NCI-H82 treated with DMSO at 0.1 percent for 48 hours (cell line): Measurements from ENCODE around the gene ACSM2B.
"Not testable (repeated sequence)": the region's sequence is repeated elsewhere in the genome, so short reads cannot be mapped to it uniquely, and the experiment has no call there.

Experiments used
- DNase-seq: peaks from one replicate; lab custom pipeline; 2025; ENCODE audit not compliant: unreplicated experiment; lab: John Stamatoyannopoulos, UW

The ACSM2B gene, protein sequence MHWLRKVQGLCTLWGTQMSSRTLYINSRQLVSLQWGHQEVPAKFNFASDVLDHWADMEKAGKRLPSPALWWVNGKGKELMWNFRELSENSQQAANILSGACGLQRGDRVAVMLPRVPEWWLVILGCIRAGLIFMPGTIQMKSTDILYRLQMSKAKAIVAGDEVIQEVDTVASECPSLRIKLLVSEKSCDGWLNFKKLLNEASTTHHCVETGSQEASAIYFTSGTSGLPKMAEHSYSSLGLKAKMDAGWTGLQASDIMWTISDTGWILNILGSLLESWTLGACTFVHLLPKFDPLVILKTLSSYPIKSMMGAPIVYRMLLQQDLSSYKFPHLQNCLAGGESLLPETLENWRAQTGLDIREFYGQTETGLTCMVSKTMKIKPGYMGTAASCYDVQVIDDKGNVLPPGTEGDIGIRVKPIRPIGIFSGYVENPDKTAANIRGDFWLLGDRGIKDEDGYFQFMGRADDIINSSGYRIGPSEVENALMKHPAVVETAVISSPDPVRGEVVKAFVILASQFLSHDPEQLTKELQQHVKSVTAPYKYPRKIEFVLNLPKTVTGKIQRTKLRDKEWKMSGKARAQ

DNA sequence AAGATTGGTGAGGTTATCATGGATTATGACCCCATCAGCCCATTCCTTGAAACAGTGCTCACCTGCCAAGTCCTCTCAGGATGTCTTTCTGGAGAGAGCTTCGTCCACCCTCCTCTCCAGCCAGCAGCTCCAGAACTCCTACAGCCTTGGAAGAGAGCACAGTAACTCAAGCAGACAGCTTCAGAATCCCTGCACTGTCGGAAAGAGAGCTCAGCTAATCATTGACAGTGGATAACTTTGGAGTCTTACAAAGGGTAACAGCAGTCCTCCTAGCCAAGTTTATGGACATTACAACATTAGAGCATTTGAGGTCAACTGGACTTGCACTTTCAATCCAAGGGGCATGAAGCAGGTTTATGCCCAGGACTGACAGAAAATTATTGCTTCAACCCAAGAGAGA lies at the start of gene ACSM2B:
Gene ACSM2B, minus strand, starts transcription at position 223 of the 400 bp plus-strand sequence. CDS start 11,522 bp downstream, outside the sequence.
- DNase-seq = not testable (repeated sequence)

DNA sequence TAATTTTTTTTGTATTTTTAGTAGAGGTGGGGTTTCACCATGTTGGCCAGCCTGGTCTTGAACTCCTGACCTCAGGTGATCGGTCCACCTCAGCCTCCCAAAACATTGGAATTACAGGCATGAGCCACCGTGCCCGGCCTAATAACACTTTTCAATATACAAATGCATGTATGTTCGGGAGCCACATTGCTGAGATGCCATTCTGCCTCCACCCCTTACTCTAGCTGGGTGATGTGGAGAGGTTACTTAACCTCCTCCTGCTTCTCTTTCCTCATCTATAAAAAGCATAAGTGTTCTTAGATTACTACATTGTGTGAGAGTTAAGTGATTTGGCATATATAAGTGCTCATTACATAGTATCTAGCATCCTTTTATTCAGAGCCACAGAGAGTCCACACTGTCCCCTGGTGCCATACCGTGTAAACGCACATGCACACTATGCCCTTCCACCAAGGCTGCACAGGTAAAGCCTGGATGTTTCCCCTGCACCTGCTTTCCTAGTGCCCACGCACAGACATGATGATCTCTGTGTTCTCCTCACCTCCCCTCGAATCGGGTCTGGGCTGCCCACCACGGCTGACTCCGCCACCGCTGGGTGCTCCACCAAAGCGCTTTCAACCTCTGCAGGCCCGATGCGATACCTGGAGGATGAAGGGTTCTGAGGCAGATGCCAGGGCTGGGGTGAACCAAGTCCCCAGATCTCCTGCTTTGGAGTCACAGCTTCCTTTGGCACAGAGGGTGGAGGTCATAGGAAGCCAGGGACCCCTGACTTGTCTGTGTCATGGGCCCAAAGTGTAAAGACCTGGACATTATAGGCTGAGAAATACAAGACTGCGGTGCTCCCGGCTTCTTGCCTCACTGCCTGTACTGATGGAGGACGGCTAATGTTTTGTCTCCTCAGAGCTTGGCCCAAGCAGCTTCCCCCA lies 49.0 kb upstream of the ACSM2B start:
- no peak for DNase-seq

DNA sequence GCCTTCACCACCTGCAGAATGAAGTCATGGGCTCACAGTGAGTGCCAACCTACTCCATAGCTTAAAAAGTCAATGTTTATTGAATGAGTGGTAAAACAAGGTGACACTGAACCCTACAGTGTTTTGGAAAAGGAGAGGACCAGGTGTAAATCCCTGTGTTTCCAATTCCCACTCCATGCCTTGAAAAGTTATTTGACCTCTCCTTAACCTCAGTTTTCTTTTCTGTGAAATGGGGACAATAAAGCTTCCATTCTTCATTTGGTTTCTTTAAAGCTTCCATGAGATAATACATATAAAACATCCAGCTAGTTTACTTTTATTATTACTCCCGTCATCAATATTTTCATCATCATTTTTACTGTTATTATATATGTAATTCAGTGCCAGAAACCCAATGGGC lies 48.0 kb upstream of the ACSM2B start:
- no peak for DNase-seq

DNA sequence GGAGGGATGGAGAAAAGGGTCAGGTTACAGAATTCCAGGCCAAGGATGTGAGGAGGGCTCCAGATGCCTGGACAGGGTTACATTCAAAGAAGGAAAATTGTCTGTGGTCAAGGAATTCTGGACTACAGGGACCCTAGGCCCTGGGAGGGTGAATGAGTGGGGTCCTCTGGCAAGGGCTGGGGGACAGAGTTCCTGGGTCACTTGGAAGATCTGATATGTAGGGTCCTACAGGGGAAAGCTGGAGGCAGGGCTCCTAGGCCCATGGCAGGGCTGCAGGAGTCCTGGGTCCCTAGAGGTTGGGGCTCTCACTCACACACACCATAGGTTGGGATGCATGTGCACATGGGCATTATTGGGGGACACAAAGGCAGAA lies 46.3 kb upstream of the ACSM2B start:
- no peak for DNase-seq

DNA sequence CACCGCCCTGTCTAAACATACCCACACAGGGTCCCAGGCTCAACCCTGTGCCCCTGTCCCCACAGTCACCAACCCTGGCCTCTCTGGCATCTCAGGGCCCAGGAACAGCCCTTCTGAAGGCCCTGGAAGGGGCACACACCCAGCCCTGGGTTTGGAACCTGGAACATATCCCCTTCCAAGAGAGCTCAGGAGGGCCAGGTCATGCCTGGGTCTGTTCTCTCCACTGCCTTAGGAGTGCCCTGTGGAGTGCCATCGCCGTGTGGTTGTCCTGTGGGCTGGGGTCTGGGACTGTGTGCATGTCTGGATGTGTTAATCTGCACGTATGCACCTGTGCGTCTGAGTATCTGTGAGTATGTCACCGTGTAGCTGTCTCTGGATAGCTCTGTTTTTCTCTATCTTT lies 45.2 kb upstream of the ACSM2B start:
- DNase-seq = no peak

DNA sequence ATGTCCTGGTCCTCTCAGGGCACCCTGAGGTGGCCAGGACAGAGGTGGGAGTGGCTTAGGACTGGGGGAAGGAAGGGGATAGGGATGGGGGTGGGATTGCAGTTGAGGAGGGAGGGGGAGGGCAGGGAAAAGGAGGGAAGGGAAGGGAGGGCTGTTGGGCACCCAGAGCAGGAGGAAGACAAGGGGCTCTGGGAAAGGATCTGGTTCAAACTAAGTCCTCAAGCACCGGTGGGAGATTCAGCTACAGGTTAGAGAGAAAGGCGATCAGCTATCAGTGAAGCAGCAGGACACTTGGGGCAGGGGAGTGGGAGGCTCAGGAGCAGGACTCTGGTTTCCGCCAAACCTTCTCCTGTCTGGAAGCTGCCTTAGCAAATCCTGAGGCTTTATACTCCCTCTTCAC lies 44.6 kb upstream of the ACSM2B start:
- DNase-seq = no peak

DNA sequence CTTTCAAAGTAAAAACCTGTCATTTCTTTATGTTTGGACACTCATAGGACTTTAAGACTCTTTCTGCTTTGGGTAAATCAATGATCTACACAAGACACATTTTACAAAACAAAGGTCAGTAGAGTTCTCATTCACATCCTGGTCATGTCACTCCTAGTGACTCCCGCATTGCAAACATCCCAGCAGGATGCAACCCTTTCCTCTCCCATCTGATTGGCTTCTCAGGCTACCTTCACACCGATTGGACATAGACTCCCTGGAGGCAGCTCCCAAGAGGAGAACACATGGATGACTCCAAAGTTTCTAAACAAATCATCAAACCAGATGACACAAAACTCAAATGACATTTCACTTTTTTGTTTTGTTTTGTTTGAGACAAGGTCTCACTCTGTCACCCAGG lies 43.8 kb upstream of the ACSM2B start:
- no peak for DNase-seq

DNA sequence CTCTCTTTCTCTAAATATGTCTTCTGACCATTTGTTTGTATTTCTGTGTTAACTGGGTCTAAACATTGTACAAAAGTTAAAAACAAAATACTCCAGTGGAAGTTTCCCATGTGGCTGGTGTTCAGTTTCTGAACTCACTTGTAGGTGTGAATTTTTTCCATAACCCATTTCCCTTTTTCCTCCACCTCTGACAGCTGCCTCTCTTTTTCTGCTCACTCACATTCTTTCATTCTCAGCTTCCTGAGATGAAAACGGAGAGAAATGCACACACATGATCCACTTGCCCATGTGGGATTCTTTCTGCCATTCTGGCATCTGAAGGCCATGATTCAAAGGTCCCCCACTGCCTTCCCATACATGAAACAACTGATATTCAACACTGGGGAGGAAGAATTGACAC lies 41.1 kb upstream of the ACSM2B start:
- no peak for DNase-seq

DNA sequence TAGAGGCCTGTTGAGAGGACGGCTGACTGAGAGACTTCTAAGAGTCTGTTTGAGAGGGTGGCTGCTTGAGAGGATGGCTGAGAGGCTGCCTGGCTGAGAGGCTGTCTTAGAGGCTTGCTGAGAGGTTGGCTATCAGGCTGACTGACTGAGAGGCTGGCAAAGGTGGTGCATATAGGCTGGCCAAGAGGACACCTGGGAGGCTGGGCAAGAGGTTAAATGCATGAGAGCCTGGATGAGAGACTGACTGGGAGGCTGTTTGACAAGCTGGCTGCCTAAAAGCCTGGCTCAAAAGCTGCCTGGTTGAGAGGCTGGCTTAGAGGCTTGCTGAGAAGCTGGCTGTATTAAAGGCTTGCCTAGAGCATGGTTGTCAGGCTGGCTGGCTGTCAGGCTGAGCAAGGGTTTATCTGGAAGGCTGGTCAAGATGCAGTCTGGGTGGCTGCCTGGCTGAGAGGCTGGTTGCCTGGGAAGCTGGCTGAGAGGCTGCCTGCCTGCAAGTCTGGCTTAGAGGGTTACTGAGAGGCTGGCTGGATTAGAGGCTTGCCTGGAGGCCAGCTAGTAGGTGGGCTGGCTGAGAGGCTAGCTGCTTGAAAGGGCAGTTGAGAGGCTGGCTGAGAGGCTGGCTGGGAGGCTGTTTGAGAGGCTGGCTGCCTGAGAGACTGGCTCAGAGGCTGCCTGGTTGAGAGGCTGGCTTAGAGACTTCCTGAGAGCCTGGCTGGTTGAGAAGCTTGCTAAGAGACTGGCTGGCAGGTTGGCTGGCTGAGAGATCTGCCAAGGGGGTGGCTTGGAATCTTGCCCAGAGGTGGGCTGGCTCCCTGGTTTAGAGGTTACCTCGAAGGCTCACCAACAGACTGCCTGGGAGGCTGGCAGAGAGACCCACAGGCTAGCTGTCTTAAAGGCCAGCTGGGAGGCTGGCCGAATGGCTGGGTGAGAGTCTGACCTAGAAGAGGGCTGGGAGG lies 38.3 kb upstream of the ACSM2B start:
- no peak for DNase-seq

DNA sequence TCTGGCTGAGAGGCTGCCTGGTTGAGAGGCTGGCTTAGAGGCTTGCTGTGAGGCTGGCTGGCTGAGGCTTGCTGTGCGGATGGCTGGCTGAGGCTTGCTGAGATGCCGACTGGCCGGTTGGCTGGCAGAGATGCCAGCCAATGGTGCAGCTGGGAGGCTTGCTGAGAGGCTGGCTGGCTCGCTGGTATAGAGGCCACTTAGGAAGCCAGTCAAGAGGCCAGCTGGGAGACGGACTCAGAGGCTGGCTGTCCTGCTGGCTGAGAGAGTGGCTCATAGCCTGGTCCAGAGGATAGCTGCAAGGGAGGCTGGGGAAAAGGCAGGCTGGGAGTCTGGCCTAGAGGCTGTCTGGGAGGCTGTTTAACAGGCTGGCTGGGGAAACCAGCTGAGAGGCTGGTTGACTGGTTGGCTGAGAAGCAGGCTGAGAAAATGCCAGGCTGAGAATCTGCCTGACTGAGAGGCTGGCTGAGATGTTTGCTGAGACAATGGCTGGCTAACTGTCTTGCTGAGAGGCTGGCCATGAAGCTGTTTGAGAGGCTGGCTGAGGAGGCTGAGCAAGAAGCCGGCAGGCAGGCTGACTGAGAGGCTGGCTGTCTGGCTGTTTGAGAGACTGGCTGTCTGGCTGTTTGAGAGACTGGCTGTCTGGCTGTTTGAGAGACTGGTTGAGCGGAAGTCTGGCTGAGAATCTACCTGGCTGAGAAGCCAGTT lies 37.5 kb upstream of the ACSM2B start:
- DNase-seq = no peak

DNA sequence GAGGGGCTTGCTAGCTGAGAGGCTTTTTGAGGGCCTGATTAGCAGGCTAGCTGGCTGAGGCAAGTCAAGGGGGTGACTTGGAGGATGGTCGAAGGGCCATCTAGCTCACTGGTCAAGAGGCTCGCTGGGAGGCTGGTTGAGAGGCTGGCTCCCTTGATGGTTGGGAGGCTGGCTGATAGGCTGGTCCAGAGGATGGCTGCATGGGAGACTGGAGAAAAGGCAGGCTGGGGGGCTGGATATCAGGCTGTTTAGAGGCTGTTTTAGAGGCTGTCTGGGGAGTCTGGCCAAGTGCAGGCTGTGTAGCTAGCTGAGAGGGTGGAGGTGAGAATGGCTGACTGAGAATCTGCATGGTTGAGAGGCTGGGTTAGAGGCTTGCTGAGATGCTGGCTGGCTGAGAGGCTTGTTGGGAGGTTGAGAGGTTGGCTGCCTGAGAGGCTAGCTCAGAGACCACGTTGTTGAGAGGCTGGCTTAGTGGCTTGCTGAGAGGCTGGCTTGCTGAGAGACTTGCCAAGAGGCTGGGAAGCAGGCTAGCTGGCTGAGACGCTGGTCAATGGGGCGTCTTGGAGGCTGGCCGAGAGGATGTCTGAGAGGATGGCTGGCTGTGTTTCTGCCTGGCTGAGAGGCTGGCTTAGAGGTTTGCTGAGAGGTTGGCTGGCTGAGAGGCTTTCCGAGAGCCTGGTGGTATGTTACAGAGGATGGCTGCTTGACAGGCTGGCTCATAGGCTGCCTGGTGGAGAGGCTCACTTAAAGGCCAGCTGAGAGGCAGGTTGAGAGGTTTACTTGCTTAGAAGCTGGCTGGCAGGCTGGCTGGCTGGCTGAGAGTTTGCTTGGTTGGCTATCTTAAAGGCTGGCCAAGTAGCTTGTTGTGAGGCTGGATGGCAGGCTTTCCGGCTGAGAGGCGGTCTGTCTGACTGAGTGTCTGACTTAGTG lies 36.6 kb upstream of the ACSM2B start:
- DNase-seq = no peak

DNA sequence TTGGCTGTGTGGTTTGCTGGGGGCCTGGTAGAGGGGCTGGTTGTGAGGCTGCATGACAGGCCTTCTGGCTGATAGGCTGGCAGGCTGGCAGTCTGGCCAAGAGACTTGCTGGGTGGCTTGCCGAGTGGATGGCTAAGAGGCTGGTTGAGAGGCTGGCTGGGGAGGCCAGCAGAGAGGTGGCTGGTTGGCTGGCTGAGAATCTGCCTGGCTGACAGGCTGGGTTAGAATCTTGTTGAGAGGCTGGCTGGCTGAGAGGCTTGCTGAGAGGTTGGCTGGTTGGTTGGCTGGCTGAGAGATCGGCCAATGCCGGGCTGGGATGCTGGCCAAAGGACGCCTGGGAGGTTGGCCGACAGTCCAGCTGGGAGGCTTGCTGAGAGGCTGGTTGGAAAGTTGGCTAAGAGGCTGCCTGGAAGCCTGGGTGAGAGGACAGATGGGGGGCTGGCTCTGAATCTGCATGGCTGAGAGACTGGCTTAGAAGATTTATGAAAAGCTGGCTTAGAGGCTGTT lies 35.9 kb upstream of the ACSM2B start:
- DNase-seq = peak; percentile 80

DNA sequence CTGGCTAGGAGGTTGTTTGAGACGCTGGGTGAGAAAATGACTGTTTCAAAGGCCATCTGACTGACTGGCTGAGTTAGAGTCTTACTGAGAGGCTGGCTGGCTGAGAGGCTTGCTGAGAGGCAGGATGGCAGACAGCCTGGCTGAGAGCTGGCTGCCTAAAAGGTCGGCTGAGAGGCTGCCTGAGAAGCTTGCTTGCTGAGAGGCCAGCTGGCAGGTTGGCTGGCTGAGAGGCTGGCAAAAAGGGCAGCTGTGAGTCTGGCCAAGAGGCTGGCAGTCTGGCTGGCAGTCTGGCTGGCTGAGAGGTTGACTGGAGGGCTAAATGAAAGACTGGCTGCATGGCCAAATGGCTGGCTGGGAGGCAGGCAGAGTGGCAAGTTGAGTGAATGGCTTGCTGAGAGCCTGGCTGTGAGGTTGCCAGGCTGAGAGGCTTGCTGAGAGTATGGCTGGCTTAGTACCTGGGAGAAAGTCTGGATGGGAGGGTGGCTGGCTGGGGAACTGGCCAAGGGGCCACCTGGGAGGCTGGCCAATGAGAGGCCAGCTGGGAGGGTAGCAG lies 35.3 kb upstream of the ACSM2B start:
- no peak for DNase-seq

DNA sequence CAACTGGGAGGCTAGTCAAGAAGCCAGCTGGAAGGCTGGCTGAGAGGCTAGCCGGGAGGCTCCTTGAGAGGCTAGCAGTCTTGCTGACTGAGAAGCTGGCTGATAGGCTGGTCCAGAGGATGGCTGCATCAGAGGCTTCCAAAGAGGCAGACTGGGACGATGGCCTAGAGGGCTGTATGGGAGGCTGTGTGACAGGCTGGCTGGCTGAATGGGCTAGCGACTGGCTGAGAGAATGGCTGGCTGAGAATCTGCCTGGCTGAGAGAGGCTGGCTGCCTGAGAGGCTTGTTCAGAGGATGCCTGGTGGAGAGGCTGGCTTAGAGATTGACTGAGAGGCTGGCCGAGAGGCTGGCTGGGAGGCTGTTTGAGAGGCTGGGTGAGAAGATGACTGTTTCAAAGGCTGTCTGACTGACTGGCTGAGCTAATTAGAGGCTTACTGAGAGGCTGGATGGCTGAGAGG lies 34.8 kb upstream of the ACSM2B start:
- peak; percentile 21 for DNase-seq

DNA sequence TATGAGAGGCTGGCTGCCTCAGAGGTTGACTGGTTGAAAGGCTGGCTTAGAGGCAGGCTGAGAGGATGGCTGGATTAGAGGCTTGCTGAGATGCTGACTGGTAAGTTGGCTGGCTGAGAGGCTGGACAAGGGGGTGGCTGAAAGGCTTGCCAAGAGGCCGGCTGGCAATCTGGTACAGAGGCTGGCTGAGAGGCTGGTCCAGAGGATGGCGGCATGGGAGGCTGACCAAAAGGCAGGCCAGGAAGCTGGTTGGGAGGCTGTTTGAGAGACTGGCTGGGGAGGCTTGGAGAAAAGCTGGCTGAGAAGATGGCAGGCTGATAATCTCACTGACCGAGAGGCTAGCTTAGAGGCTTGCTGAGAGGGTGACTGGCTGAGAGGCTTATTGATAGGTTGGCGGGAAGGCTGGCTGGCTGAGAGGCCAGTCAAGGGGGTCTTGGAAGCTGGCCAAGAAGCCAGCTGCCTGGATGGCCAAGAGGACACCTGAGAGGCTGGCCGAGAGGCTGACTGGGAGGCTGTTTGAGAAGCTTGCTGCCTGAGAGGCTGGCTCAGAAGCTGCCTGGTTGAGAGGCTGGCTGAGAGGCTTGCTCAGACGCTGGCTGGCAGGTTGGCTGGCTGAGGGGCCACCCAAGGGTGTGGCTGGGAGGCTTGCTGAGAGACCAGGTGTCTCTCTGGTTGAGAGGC lies 34.2 kb upstream of the ACSM2B start:
- DNase-seq = peak; percentile 70

DNA sequence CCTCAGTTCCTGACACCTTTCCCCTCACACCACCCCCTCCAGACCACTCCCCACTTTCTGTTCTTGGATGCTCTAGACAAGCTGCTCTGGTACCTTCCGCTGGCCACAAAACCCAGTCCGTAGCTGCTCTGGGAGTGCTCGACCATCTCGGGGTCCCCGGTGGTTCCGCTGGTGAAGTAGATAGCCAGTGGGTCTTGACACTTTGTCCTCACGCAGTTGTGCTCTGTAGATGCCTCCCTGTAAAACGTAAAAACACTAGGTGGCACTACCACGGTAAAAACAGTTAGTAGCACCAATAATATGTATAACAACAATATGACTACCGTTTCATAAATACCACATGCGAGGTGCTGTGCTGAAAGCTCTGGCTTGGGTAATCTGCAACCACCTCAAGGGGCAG lies 26.0 kb upstream of the ACSM2B start:
- not testable (repeated sequence) for DNase-seq

DNA sequence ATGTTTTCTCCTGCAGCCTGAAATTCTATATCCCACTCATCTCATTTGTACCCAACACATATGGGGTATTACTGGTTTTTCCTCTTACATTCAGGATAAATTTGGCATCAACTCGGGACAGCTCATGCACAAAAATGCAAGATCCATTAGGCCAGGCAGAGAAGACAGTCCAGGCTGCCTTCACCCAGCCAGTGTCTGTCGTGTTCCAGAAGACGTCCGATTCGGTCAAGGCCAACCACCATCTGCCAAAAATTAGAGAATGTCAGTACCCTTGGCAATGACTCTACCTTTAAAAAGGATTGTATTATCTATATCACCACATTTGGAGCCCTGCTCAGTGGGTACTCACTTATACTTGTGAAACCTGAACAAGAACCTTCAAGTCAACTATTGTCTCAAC lies 23.3 kb upstream of the ACSM2B start:
- not testable (repeated sequence) for DNase-seq
